Spinal cord (tissue), 10 donors: ENCODE measurements around the gene MSI2. TPM values are rescaled to one million over a fixed set of nuclear protein-coding genes. Genes with fewer than 3 reads are reported as not detected.
A peak's percentile ranks its signal among the peaks of the same experiment; 100 is the strongest.

Experiments
- DNase-seq, 6 donors: peaks; one replicate each; pipeline versions ENCODE4 v3.0.0 to v3.0.0-alpha.2; 2013 to 2015; ENCODE audit warnings: low spot score in 6 of 6, low read depth in 4 of 6
- H3K27ac ChIP-seq: one replicate; pipeline ENCODE4 v1.5.1; 2013; ENCODE audit warnings: low read depth, low read length, control low read depth
- H3K27me3 ChIP-seq: one replicate; pipeline ENCODE4 v1.6.1; 2013; ENCODE audit warnings: low read length; ENCODE audit not compliant: control insufficient read depth, insufficient read depth
- H3K36me3 ChIP-seq: one replicate; pipeline ENCODE4 v1.6.1; 2013; ENCODE audit warnings: low read length; ENCODE audit not compliant: control insufficient read depth, insufficient read depth
- H3K4me1 ChIP-seq: one replicate; pipeline ENCODE4 v1.6.1; 2013; ENCODE audit warnings: low read length; ENCODE audit not compliant: control insufficient read depth, insufficient read depth
- H3K4me3 ChIP-seq: one replicate; pipeline ENCODE4 v1.5.1; 2013; ENCODE audit warnings: low read depth, low read length, control low read depth
- H3K9me3 ChIP-seq: one replicate; pipeline ENCODE4 v1.6.1; 2013; ENCODE audit warnings: low read length; ENCODE audit not compliant: control insufficient read depth, insufficient read depth
- WGBS: methylation state at CpG from one replicate; pipeline ENCODE4 v1.1.5; 2013; ENCODE audit warnings: missing lambda C conversion rate; ENCODE audit not compliant: insufficient coverage; 5-methylcytosine and 5-hydroxymethylcytosine counted together
- polyA plus RNA-seq, 2 donors: library from polyadenylated mRNA; unstranded; fragments of 120-200 nt; gene quantifications; one replicate each; pipeline ENCODE4 v1.2.1, GENCODE V29; 2013; ENCODE audit not compliant: insufficient read length in 2 of 2
- total RNA-seq, 2 donors: library from RNA; depleted of rRNA in 1 of 2; stranded (reverse); fragments of 120-200 nt in 1 of 2; fragments of >200 nt in 1 of 2; gene quantifications; one replicate each; pipeline versions ENCODE4 v1.2.3 to v1.2.4, GENCODE V29; 2013 to 2014
- donor health status: healthy.

Gene MSI2
- total and polyA plus RNA-seq, 4 donors: 92.8 to 167 (median 109) TPM

- Histone ChIP-seq H3K27me3 (no peaks in the 10 kb centered on the region), H3K27ac (peak overlapping the region; percentile 7), H3K36me3 (peaks cover 7% of the 10 kb centered on the region), H3K4me3 (no peak overlapping the region), H3K4me1 (peaks cover 54% of the 10 kb centered on the region), H3K9me3 (no peaks in the 10 kb centered on the region)
- WGBS: no CpG with 5 or more reads among the region's 3 CpGs
- DNase-seq: no peak
Observed at GRCh38 chr17:57530026-57530425, 273.7 kb downstream of the MSI2 start.

- H3K27ac ChIP-seq: peak overlapping the region; percentile 7
- peaks cover 54% of the 10 kb centered on the region for H3K4me1 ChIP-seq
- no peak for DNase-seq
- H3K27me3 ChIP-seq: no peaks in the 10 kb centered on the region
- no peaks in the 10 kb centered on the region for H3K9me3 ChIP-seq
- 69% methylated on average over 4 of the region's 4 CpGs for WGBS
- H3K4me3 ChIP-seq: no peak overlapping the region
- peaks cover 7% of the 10 kb centered on the region for H3K36me3 ChIP-seq
Observed at GRCh38 chr17:57530508-57530907, 274.2 kb downstream of the MSI2 start.

DNA sequence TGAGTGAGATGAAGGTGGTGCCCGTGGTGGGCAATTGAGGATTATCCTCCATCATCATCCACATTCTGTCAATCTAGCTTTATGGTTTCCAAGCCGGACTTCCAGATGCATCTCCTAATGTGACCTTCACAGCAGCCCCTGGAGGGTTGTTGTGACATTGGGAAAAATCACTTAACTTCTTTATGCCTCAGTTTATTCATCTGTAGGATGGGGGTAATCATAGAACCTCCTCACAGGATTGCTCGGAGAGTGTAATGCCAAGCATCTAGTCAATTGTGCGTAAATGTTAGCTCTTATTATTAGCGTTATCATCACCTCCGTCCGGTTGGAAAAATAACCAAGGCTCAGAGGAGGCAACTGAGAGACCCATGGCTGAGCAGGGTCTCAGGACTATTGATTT is 274.8 kb downstream of the MSI2 start:
- peaks cover 50% of the 10 kb centered on the region for H3K4me1 ChIP-seq
- peaks cover 7% of the 10 kb centered on the region for H3K36me3 ChIP-seq
- 87% methylated on average over 3 of the region's 7 CpGs for WGBS
- H3K27ac ChIP-seq: peak overlapping the region; percentile 38
- H3K9me3 ChIP-seq: no peaks in the 10 kb centered on the region
- no peak for DNase-seq
- no peak overlapping the region for H3K4me3 ChIP-seq
- no peaks in the 10 kb centered on the region for H3K27me3 ChIP-seq

- H3K9me3 ChIP-seq: no peaks in the 10 kb centered on the region
- 72% methylated on average over 15 of the region's 19 CpGs for WGBS
- peak overlapping the region; percentile 38 for H3K27ac ChIP-seq
- no peaks in the 10 kb centered on the region for H3K27me3 ChIP-seq
- H3K4me1 ChIP-seq: peaks cover 54% of the 10 kb centered on the region
- H3K4me3 ChIP-seq: no peak overlapping the region
- peaks cover 7% of the 10 kb centered on the region for H3K36me3 ChIP-seq
- DNase-seq: no peak
Observed at GRCh38 chr17:57531648-57532504, 275.6 kb downstream of the MSI2 start.

DNA sequence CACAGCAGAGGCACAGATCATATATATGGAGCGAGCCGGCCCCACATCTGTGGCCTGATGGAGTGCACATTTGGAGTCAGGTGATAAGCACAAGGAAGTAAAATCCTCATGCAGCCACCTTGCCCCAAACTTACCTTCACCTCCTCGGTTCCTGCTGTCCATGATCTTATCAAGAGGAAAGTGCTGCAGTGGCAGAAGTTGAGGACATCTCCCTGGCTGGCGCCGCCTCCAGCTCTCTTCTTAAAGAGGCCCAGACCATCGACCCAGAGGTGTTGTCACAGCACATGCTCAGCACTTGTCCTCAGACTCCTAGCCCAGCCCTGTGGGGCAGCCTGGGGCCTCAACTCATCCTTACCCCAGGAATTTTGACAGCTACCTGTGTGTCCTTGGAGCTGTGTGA is 276.2 kb downstream of the MSI2 start:
- Histone ChIP-seq H3K27me3 (no peaks in the 10 kb centered on the region), H3K4me1 (peaks cover 54% of the 10 kb centered on the region), H3K36me3 (peaks cover 7% of the 10 kb centered on the region), H3K27ac (no peak overlapping the region), H3K4me3 (no peak overlapping the region), H3K9me3 (no peaks in the 10 kb centered on the region)
- no peak for DNase-seq
- 90% methylated on average over 3 of the region's 6 CpGs for WGBS

DNA sequence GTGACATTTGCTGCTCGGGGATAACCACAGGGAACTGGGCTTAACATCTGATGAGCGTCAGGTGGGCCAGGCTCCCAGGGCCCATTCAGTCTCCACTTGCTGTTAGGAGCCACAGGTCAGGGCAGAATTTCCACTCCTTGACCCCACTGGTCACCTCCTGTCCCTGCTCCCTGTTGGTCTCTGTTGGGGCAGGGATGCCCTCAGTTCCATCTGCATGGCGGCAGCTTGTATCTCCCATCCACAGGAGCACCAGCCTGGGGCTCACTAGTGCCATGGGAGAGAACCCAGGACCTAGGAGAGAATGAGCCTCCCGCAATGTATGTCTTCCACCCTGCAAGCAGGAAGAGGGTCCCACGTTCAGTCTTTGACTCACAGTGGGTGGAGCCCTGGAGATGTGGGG is 276.6 kb downstream of the MSI2 start:
- Histone ChIP-seq H3K9me3 (no peaks in the 10 kb centered on the region), H3K36me3 (peaks cover 7% of the 10 kb centered on the region), H3K4me3 (no peak overlapping the region), H3K4me1 (peaks cover 54% of the 10 kb centered on the region), H3K27me3 (no peaks in the 10 kb centered on the region), H3K27ac (no peak overlapping the region)
- no peak for DNase-seq
- WGBS: 66% methylated on average over 5 of the region's 5 CpGs

- Histone ChIP-seq H3K27me3 (no peaks in the 10 kb centered on the region), H3K36me3 (peaks cover 7% of the 10 kb centered on the region), H3K4me3 (no peak overlapping the region), H3K27ac (no peak overlapping the region), H3K4me1 (peaks cover 58% of the 10 kb centered on the region), H3K9me3 (no peaks in the 10 kb centered on the region)
- DNase-seq: no peak
- 98% methylated on average over 4 of the region's 5 CpGs for WGBS
Observed at GRCh38 chr17:57533684-57534305, 277.5 kb downstream of the MSI2 start.

- no peak overlapping the region for H3K4me3 ChIP-seq
- H3K27me3 ChIP-seq: no peaks in the 10 kb centered on the region
- H3K27ac ChIP-seq: peak overlapping the region; percentile 94
- peaks cover 66% of the 10 kb centered on the region for H3K4me1 ChIP-seq
- WGBS: 78% methylated on average over 1 of the region's 4 CpGs
- no peaks in the 10 kb centered on the region for H3K9me3 ChIP-seq
- peaks cover 7% of the 10 kb centered on the region for H3K36me3 ChIP-seq
- no peak for DNase-seq
Observed at GRCh38 chr17:57534863-57535248, 278.5 kb downstream of the MSI2 start.

DNA sequence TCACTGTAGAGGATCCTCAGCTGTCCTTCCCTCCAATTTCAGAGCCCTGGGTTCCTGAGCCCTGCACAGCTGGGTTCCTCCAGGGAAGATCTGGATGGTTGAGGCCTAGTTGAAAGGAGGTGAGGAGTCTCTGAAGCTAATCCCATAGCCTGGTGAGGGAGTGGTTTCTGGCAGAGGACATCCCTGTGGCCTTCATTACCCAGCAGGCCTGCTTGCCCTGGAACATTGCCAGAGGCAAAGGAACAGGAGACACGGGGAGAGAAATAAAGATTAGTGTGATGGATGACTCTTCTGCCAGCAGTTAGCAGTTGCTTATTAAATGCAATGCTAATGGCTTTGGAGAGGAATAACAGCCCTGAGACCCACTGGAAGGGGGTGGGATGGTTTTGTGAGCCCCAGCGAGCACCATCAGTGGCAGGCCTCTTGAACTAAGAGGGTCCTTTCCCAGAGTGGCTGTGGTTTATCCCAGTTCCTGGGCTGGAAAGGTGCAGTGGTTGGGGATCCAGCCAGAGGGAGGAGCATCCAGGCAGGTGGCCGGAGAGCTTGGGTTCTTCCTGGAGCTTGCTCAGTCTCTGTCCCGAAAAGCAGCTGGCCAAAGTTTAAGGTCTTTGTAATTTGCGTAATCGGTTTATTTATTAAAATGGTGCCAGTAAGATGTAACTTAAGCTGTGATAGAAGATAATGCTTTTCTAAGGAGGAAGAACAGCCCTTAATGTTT is 279.1 kb downstream of the MSI2 start:
- Histone ChIP-seq H3K9me3 (no peaks in the 10 kb centered on the region), H3K4me3 (no peak overlapping the region), H3K36me3 (peaks cover 7% of the 10 kb centered on the region), H3K4me1 (peaks cover 67% of the 10 kb centered on the region), H3K27me3 (no peaks in the 10 kb centered on the region), H3K27ac (peak overlapping the region; percentile 94)
- DNase-seq: no peak
- WGBS: 59% methylated on average over 4 of the region's 6 CpGs
